DND-41 (cell line): ENCODE measurements around the gene DTYMK.

ENCODE experiments used
- ATAC-seq: fragments of 200-7000 bp; cut with Tn5 transposase; 3 replicates; pipeline ENCODE4 v1.9.1; 2021; ENCODE audit warnings: low read depth; ENCODE audit not compliant: insufficient read depth
- DNase-seq: peaks from one replicate; pipeline ENCODE4 v3.0.0-alpha.2; 2020
- H2AFZ ChIP-seq: 2 replicates; pipeline ENCODE4 v1.6.0; 2012; ENCODE audit warnings: low read depth, low read length
- H3K27ac ChIP-seq: 2 replicates; pipeline ENCODE4 v1.5.1; 2012; ENCODE audit warnings: low read length, inconsistent platforms
- H3K27me3 ChIP-seq: fragments of 200-600 bp; sonication (generic); 2 replicates; pipeline ENCODE4 v1.6.0; 2012; ENCODE audit warnings: low read length, mild to moderate bottlenecking, inconsistent platforms; ENCODE audit not compliant: insufficient read depth, poor library complexity
- H3K36me3 ChIP-seq: 2 replicates; pipeline ENCODE4 v1.5.1; 2012; ENCODE audit warnings: low read length, inconsistent platforms; ENCODE audit not compliant: insufficient read depth
- H3K4me1 ChIP-seq: 2 replicates; pipeline ENCODE4 v1.5.1; 2012; ENCODE audit warnings: mild to moderate bottlenecking, low read length; ENCODE audit not compliant: insufficient read depth
- H3K4me2 ChIP-seq: 2 replicates; pipeline ENCODE4 v1.6.0; 2012; ENCODE audit warnings: mild to moderate bottlenecking, moderate library complexity, low read length, inconsistent platforms; ENCODE audit not compliant: insufficient read depth
- H3K4me3 ChIP-seq, 2 experiments: fragments of 200-600 bp in 1 of 2; shearing (Covaris generic) in 1 of 2; 2 replicates each; pipeline ENCODE4 v1.5.1; 2012 to 2016; ENCODE audit warnings: inconsistent platforms in 2 of 2, low read length in 2 of 2, mild to moderate bottlenecking in 2 of 2, low read depth in 1 of 2, moderate library complexity in 1 of 2
- H3K79me2 ChIP-seq: 2 replicates; pipeline ENCODE4 v1.6.0; 2012; ENCODE audit warnings: low read length, inconsistent platforms; ENCODE audit not compliant: insufficient read depth
- H3K9ac ChIP-seq: 2 replicates; pipeline ENCODE4 v1.6.0; 2012; ENCODE audit warnings: low read depth, mild to moderate bottlenecking, inconsistent platforms, low read length, moderate library complexity
- H3K9me3 ChIP-seq: 2 replicates; pipeline ENCODE4 v1.5.1; 2012; ENCODE audit warnings: low read length, moderate library complexity, mild to moderate bottlenecking, inconsistent platforms; ENCODE audit not compliant: insufficient read depth, severe bottlenecking
- H4K20me1 ChIP-seq: 2 replicates; pipeline ENCODE4 v1.6.0; 2012; ENCODE audit warnings: low read length; ENCODE audit not compliant: insufficient read depth
- CTCF ChIP-seq: IDR thresholded peaks from 2 replicates; pipeline ENCODE4 v1.5.1; 2012; ENCODE audit warnings: borderline replicate concordance, low read length, moderate library complexity, mild to moderate bottlenecking; ENCODE audit not compliant: poor library complexity, severe bottlenecking; ENCODE audit errors: extremely low read depth
- EZH2 ChIP-seq: IDR thresholded peaks from 3 replicates; pipeline ENCODE4 v1.6.1; 2012; ENCODE audit warnings: borderline replicate concordance, low read depth, mild to moderate bottlenecking, moderate library complexity, low read length, inconsistent platforms; ENCODE audit not compliant: severe bottlenecking

Gene DTYMK

GRCh38 chr2:241701399-241702154 lies 15.0 kb upstream of the DTYMK start, which contains the start of gene ING5:
TSS of gene ING5 (plus strand) at chr2:241702039. CDS start at chr2:241702066, 27 bp downstream.
- Histone ChIP-seq H3K9ac (peak within 1 kb of the TSS; percentile 99), H3K79me2 (peaks cover 42% of the 10 kb centered on the region), H3K4me2 (peak within 1 kb of the TSS; percentile 88), H4K20me1 (peaks cover 14% of the 10 kb centered on the region), H2AFZ (peak within 1 kb of the TSS; percentile 77), H3K27me3 (no peaks in the 10 kb centered on the region), H3K4me3 (peak within 1 kb of the TSS; percentile 78 to 96), H3K9me3 (peaks cover 11% of the 10 kb centered on the region), H3K4me1 (peaks cover 19% of the 10 kb centered on the region), H3K36me3 (peaks cover 27% of the 10 kb centered on the region), H3K27ac (peak within 1 kb of the TSS; percentile 97)
- TF ChIP-seq EZH2: no peak
- TF ChIP-seq CTCF: no peak
- ATAC-seq (peak; percentile 80), DNase-seq (peak; percentile 96)

- Histone ChIP-seq H3K9ac (peak overlapping the region; percentile 99), H3K9me3 (peaks cover 6% of the 10 kb centered on the region), H3K79me2 (peaks cover 42% of the 10 kb centered on the region), H3K36me3 (peaks cover 22% of the 10 kb centered on the region), H3K27ac (peak overlapping the region; percentile 97), H3K27me3 (no peaks in the 10 kb centered on the region), H3K4me2 (peak overlapping the region; percentile 76), H3K4me1 (peaks cover 19% of the 10 kb centered on the region), H4K20me1 (peaks cover 14% of the 10 kb centered on the region), H2AFZ (peak overlapping the region; percentile 76), H3K4me3 (peak overlapping the region; percentile 76 to 96)
- peak; percentile 95 for DNase-seq
- ATAC-seq: no peak
- TF ChIP-seq CTCF (peak; percentile 74), EZH2 (no peak)
Measured at GRCh38 chr2:241701149-241701398, 14.5 kb upstream of the DTYMK start.

- Histone ChIP-seq H3K4me2 (no peak overlapping the region), H3K36me3 (peaks cover 36% of the 10 kb centered on the region), H3K9me3 (no peaks in the 10 kb centered on the region), H3K9ac (no peak overlapping the region), H4K20me1 (no peaks in the 10 kb centered on the region; the same call in 1 of the 2 replicates), H2AFZ (no peak overlapping the region), H3K4me3 (no peak overlapping the region), H3K27ac (no peak overlapping the region), H3K4me1 (peaks cover 4% of the 10 kb centered on the region), H3K79me2 (peaks cover 11% of the 10 kb centered on the region), H3K27me3 (no peaks in the 10 kb centered on the region)
- TF ChIP-seq CTCF (no peak), EZH2 (no peak)
- ATAC-seq (no peak), DNase-seq (no peak)
Measured at GRCh38 chr2:241695651-241696050, 9.0 kb upstream of the DTYMK start.

GRCh38 chr2:241692448-241692847 lies 5.8 kb upstream of the DTYMK start:
- no peak overlapping the region for H3K27ac ChIP-seq
- ATAC-seq (no peak), DNase-seq (no peak)
- H3K36me3 ChIP-seq: peaks cover 51% of the 10 kb centered on the region
- H3K79me2 ChIP-seq: peaks cover 29% of the 10 kb centered on the region
- peaks cover 26% of the 10 kb centered on the region for H3K4me1 ChIP-seq
- no peak overlapping the region for H3K4me3 ChIP-seq
- no peak overlapping the region for H3K9ac ChIP-seq
- no peak overlapping the region for H2AFZ ChIP-seq
- no peaks in the 10 kb centered on the region for H3K27me3 ChIP-seq
- peaks cover 4% of the 10 kb centered on the region; the same call in 1 of the 2 replicates for H4K20me1 ChIP-seq
- TF ChIP-seq CTCF: no peak
- no peak for TF ChIP-seq EZH2
- H3K4me2 ChIP-seq: no peak overlapping the region
- no peaks in the 10 kb centered on the region for H3K9me3 ChIP-seq
